Right lobe of liver (tissue), 6 donors: ENCODE results near the gene AGK. TPM values are rescaled to one million over a fixed set of nuclear protein-coding genes. Genes with fewer than 3 reads are reported as not detected.
"Not testable (repeated sequence)": the region's sequence is repeated elsewhere in the genome, so short reads cannot be mapped to it uniquely, and the experiment has no call there.

ENCODE experiments used
- ATAC-seq, 4 donors: fragments of 200-7000 bp; cut with Tn5 transposase; one replicate each; pipeline ENCODE4 v1.9.1; 2020; ENCODE audit warnings: mild to moderate bottlenecking in 4 of 4, moderate library complexity in 4 of 4
- DNase-seq, 3 donors: peaks; one replicate each; pipeline ENCODE4 v3.0.0-alpha.2; 2020
- H3K27ac ChIP-seq, 3 donors: fragments of 200-600 bp; one replicate each; pipeline ENCODE4 v1.8.0; 2022
- H3K27me3 ChIP-seq, 2 donors: fragments of 200-600 bp; one replicate each; pipeline ENCODE4 v1.8.0; 2022
- H3K36me3 ChIP-seq, 4 donors: fragments of 200-600 bp; sonication (generic) in 1 of 4; one replicate each; pipeline versions ENCODE4 v1.5.1 to v1.8.0; 2017 to 2022; ENCODE audit warnings: control low read depth in 1 of 4
- H3K4me1 ChIP-seq, 4 donors: fragments of 200-600 bp; sonication (generic) in 1 of 4; one replicate each; pipeline versions ENCODE4 v1.5.1 to v1.8.0; 2017 to 2022; ENCODE audit warnings: control low read depth in 1 of 4
- H3K4me3 ChIP-seq, 3 donors: fragments of 200-600 bp; one replicate each; pipeline ENCODE4 v1.8.0; 2022
- H3K9me3 ChIP-seq, 4 donors: fragments of 200-600 bp; sonication (generic) in 1 of 4; one replicate each; pipeline versions ENCODE4 v1.5.1 to v1.8.0; 2017 to 2022; ENCODE audit warnings: control low read depth in 1 of 4
- POLR2A ChIP-seq: fragments of 450-650 bp; IDR thresholded peaks from one replicate; pipeline ENCODE4 v1.6.1; 2017; ENCODE audit warnings: antibody characterized with exemption, mild to moderate bottlenecking
- WGBS: methylation state at CpG from one replicate; pipeline ENCODE4 v1.1.6; 2018; ENCODE audit warnings: low coverage, low lambda C conversion rate; ENCODE audit not compliant: insufficient coverage; ENCODE audit errors: missing lambda C conversion rate; 5-methylcytosine and 5-hydroxymethylcytosine counted together
- intact Hi-C, 2 donors: fragments of 100-400 bp; cut with DNase I; formaldehyde crosslinking; loops; one replicate each; pipeline versions ENCODE4 v1.11.2 to v1.14.1; 2022
- total RNA-seq, 6 experiments: library from RNA; depleted of rRNA in 2 of 6; stranded (reverse); fragments of >200 nt in 2 of 6; fragmentation: NEBNext Ultra II Directional in 3 of 6; extraction: Animal tissue kit (Norgen Biotek cat#: 25700) in 3 of 6; gene quantifications; one replicate each; pipeline versions ENCODE4 v1.1.0 to v1.2.4, GENCODE V29; 2016 to 2023
- TF ChIP-seq, protein P1 (sequence below), 4 donors: fragments of 200-600 bp in 3 of 4; fragments of 450-650 bp in 1 of 4; IDR thresholded peaks; one replicate each; pipeline versions ENCODE4 v1.5.1 to v1.8.0; 2016 to 2022; ENCODE audit warnings: antibody characterized with exemption in 4 of 4, mild to moderate bottlenecking in 2 of 4
- donor health status: DM: no; HTN: yes; CAD: no.
- donor health status: DM: no; HTN: no; CAD: no.
- donor health status: DM: no; HTN: no; CAD: no.
- donor health status: DM: no; HTN: yes; CAD: no.
- donor health status: DM: no; HTN: yes; CAD: no.

AGK gene
- total RNA-seq, 6 experiments from 2014 or later = 9.3 to 19.2 (median 12.0) TPM

DNA sequence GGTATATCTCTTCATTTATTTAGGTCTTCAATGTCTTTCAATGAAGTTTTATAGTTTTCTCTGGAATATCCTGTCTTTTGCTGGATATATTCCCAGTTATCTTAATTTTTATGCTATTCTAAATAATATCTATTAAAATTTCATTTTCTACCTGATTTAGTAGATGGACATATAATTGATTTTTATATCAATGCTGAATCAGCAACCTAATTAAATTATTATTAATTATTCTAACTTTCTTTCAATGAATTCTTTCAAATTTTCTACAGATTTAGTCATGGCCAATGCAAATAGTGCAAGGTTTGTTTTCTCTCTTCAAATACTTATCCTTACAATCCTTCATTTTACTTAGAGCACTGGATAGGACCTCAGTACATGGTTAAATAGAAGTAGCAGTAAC is 94.0 kb downstream of the AGK start:
- no peaks in the 10 kb centered on the region for H3K27me3 ChIP-seq
- DNase-seq (no peak), ATAC-seq (no peak)
- H3K9me3 ChIP-seq = no peaks in the 10 kb centered on the region
- intact Hi-C loops = no loop called here
- no peak overlapping the region for H3K27ac ChIP-seq
- peaks cover 0 to 11% (median 0%) of the 10 kb centered on the region in 4 donors for H3K36me3 ChIP-seq
- no peak overlapping the region for H3K4me3 ChIP-seq
- no peak for TF ChIP-seq POLR2A
- TF ChIP-seq, protein P1, sequence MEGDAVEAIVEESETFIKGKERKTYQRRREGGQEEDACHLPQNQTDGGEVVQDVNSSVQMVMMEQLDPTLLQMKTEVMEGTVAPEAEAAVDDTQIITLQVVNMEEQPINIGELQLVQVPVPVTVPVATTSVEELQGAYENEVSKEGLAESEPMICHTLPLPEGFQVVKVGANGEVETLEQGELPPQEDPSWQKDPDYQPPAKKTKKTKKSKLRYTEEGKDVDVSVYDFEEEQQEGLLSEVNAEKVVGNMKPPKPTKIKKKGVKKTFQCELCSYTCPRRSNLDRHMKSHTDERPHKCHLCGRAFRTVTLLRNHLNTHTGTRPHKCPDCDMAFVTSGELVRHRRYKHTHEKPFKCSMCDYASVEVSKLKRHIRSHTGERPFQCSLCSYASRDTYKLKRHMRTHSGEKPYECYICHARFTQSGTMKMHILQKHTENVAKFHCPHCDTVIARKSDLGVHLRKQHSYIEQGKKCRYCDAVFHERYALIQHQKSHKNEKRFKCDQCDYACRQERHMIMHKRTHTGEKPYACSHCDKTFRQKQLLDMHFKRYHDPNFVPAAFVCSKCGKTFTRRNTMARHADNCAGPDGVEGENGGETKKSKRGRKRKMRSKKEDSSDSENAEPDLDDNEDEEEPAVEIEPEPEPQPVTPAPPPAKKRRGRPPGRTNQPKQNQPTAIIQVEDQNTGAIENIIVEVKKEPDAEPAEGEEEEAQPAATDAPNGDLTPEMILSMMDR (IDR thresholded peaks at IDR 0.05) = no peak
- H3K4me1 ChIP-seq = peaks cover 0 to 4% (median 0%) of the 10 kb centered on the region in 4 donors

DNA sequence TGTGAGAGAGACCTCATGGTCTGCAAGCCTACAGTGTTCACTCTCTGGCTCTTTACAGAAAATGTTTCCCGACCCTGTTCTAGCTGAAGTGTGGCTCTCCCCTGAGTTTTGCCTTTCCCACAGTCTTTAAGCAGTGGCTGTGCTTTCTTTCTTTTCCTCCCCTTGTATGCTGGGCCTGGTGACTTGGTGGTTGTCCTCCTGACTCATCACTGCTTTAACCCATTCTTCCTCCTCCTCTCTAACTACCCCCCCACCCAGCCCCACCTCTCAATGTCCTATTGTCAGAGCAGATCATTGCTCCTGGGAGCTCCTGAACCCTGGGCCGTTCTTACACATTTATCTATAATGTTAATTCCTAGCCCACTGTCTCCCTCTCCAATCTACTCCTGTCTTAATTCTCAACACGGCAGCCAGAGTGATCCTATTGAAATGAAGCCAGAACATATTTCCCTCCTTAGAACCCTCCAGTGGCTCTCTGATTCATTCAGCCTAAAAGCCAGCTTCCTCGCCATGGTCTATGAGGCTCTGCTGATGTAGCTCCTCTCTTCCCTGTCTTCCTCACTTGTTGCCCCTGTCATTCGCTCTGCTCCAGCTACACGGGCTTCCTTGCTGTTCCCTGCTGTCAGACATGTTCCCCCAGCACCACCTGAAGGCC is 95.7 kb downstream of the AGK start:
- intact Hi-C loops = no loop called here
- Histone ChIP-seq H3K36me3 (peaks cover 0 to 6% (median 0%) of the 10 kb centered on the region in 4 donors), H3K9me3 (no peaks in the 10 kb centered on the region), H3K4me1 (peaks cover 0 to 4% (median 0%) of the 10 kb centered on the region in 4 donors), H3K27me3 (no peaks in the 10 kb centered on the region), H3K27ac (no peak overlapping the region), H3K4me3 (no peak overlapping the region)
- WGBS = 92% methylated on average over 6 of the region's 6 CpGs
- ATAC-seq (no peak), DNase-seq (no peak)
- TF ChIP-seq, protein P1 (IDR thresholded peaks at IDR 0.05) = no peak
- TF ChIP-seq POLR2A = no peak

DNA sequence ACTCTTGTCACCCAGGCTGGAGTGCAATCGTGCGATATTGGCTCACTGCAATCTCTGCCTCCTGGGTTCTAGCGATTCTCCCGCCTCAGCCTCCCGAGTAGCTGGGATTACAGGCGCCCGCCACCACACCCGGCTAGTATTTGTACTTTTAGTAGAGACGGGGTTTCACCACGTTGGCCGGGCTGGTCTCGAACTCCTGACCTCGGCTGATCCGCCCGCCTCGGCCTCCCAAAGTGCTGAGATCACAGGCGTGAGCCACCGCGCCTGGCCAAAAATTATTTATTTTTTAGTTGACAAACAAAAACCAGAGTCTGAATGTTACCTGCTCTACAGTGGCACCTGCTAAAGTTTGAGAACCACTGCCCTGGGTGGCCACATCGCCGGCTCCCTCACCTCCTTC is 96.5 kb downstream of the AGK start:
- H3K36me3 ChIP-seq, H3K9me3 ChIP-seq, intact Hi-C loops, H3K4me3 ChIP-seq, H3K27me3 ChIP-seq, H3K4me1 ChIP-seq, ATAC-seq, DNase-seq, H3K27ac ChIP-seq: not testable (repeated sequence)
- 90% methylated on average over 16 of the region's 21 CpGs for WGBS

DNA sequence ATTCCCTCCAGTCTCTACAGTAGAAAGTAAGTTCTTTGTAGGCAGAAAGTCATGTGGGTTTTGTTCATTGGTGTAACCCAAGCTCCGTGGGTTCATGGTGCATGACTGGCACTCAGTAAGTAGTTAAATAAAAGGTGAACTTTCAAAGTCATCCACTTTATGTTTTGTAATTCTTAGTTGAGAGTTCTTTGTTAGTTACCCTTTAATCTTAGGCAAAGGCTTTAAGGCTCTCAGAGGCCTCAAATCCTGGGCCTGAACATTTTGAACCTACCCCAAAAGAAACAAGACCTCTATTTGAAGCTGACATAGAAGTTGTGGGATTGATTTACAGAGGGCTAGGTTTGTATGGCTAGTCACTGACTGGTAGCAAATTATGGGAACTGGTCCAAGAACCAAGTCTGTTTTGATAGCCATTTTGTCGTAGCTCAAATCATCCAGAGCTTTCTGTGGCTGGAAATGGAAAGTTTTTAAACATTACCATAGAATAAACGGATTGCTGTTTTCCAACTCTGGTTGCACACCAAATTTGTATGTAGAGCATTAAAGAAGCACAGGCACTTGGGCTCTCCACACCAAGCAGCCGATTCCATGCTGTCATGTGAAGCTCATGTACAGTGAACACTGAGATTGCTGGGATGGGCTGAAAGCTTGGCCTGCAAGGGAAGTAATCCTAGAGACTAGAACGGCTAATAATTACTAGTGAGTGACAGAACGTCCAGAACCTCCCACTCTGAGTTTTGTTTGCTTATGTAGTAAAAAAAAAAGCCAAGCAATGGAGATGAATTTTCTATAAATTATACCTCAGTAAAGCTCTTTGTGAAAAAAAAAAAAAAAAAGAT is 97.3 kb downstream of the AGK start:
- ATAC-seq = no peak
- 60% methylated on average over 5 of the region's 6 CpGs for WGBS
- no peaks in the 10 kb centered on the region for H3K27me3 ChIP-seq
- H3K9me3 ChIP-seq = no peaks in the 10 kb centered on the region
- peaks cover 0 to 4% (median 0%) of the 10 kb centered on the region in 4 donors for H3K4me1 ChIP-seq
- DNase-seq = no peak
- intact Hi-C loops = no loop called here
- peaks cover 0 to 3% (median 0%) of the 10 kb centered on the region in 4 donors for H3K36me3 ChIP-seq
- no peak overlapping the region for H3K27ac ChIP-seq
- H3K4me3 ChIP-seq = no peak overlapping the region
- no peak for TF ChIP-seq POLR2A
- TF ChIP-seq, protein P1 (IDR thresholded peaks at IDR 0.05) = no peak

DNA sequence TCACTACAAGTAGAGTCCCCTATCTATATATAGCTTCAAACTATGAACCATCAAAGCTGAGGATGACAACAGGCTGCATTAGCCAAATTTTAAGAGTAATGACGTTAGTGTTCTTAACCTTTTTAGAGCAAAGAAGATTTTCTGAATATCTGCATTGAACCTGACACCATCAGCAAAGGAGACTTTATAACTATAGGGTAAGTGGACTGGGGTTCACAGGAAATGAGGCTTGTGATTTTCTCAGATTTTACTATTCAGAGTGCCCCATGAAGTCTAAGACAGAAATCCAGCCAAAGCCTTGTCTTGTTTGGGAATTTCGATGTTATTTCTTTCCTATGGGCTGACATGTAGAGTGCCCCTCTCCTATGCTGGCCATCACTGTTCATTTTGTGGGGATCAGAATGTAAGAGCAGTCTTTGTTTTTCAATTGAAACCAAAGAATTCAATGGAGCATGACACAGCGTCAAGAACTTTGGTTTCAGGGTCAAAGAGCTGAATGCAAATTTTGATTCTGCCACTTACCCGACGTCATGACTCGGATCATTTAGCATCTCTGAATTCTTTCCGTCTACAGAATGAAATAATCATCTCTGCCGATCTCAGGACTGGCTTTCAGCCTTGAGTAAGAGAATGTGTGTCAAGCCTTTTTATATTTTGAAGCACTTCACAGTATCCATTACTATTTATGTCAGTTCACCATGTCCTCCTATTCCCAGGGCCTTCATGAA is 98.1 kb downstream of the AGK start:
- peaks cover 0 to 3% (median 0%) of the 10 kb centered on the region in 4 donors for H3K36me3 ChIP-seq
- no peak for ATAC-seq
- H3K27me3 ChIP-seq = no peaks in the 10 kb centered on the region
- H3K4me1 ChIP-seq = peaks cover 0 to 4% (median 0%) of the 10 kb centered on the region in 4 donors
- H3K27ac ChIP-seq = no peak overlapping the region
- no peak for DNase-seq
- intact Hi-C loops = no loop called here
- TF ChIP-seq POLR2A = no peak
- TF ChIP-seq, protein P1 (IDR thresholded peaks at IDR 0.05) = no peak
- H3K9me3 ChIP-seq = no peaks in the 10 kb centered on the region
- 76% methylated on average over 8 of the region's 8 CpGs for WGBS
- H3K4me3 ChIP-seq = no peak overlapping the region
